Measurements from ENCODE around the gene ZNF45.

GRCh38 chr19:43983912-43984686, 49.0 kb upstream of the ZNF45 start, which contains the start of gene ZNF155:
- peak; percentile 71 for TF ChIP-seq GABPA (IDR thresholded peaks at IDR 0.05; ENCODE audit: low read depth)
- TF ChIP-seq CTCF (IDR thresholded peaks at IDR 0.05; ENCODE audit: insufficient read depth, low read length): no peak
- TF ChIP-seq REST (IDR thresholded peaks at IDR 0.05; ENCODE audit: insufficient replicate concordance, low read depth): no peak
- no peak; the same call in 1 of the 2 replicates for TF ChIP-seq POLR2AphosphoS5 (IDR thresholded peaks at IDR 0.05; ENCODE audit: low read depth)
- peak; percentile 63; the same call in 1 of the 2 replicates for TF ChIP-seq SPI1 (IDR thresholded peaks at IDR 0.05; ENCODE audit: borderline replicate concordance, low read depth)

Measured in HL-60 (cell line).